ENCODE measurements around the gene IRS2. TPM values are rescaled to one million over a fixed set of nuclear protein-coding genes. Genes with fewer than 3 reads are reported as not detected.

The IRS2 gene
- total RNA-seq, 2 experiments from 2014 or later: 0.63 to 2.7 TPM

DNA sequence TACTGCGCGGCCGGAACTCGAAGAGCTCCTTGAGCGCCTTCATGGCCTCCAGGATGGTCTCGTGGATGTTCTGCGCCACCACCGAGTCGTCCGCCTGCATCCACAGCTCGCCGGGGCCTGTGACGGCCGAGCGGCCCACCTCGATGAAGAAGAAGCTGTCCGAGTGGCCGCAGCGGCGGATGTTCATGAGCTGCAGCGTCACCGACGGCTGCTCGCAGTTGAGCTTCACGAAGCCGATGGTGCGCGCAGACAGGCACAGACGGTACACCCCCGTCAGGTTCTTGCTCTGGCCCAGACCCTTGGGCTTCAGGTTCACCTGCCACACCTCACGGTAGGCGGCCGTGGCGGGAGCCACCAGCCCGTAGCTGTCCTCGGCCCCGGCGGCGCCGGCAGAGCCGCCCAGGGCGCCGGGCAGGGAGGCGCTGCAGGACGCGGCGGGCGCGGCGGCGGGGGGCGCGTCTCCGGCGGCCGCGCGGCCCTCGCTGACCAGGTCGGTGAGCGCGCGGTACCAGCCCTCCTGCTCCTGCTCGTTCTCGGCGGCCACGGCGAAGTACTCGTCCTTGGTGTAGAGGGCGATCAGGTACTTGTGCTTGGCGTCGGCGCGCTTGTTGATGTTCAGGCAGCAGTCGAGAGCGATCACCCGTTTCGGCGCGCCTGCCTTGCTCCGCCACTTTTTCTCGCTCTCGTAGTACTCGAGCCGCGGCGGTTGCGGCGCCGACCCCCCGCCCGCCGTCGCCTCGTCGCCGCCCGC, 1.1 kb downstream of the IRS2 start:
- H3K27ac ChIP-seq (ENCODE audit: low read depth, low read length, poor library complexity, severe bottlenecking): no peak overlapping the region
- H4K20me1 ChIP-seq (ENCODE audit: insufficient read depth, low read length): no peaks in the 10 kb centered on the region
- CTCF ChIA-PET (ENCODE audit: unreplicated experiment): no interaction called here
- H3K9me2 ChIP-seq (ENCODE audit: insufficient read depth, low read length): no peaks in the 10 kb centered on the region
- H3K4me1 ChIP-seq (ENCODE audit: insufficient read depth, low read length, poor library complexity, severe bottlenecking): no peaks in the 10 kb centered on the region
- POLR2A ChIA-PET: no interaction called here
- DNase-seq (ENCODE audit: low spot score): no peak
- no TSS peak for BruUV-seq (replicated peaks)
- H3K4me2 ChIP-seq (ENCODE audit: low read length): peak overlapping the region; percentile 50; the same call in 1 of the 2 replicates
- H2AFZ ChIP-seq (ENCODE audit: low read length): no peak overlapping the region
- intact Hi-C loops (cut with micrococcal nuclease; ENCODE audit: unreplicated experiment): loop anchor here (10.0 kb wide), 1 partner anchor 651 kb away; no protein-coding TSS in a partner anchor
- H3K79me2 ChIP-seq (ENCODE audit: insufficient read depth, low read depth, low read length): no peaks in the 10 kb centered on the region
- H3K36me3 ChIP-seq (ENCODE audit: insufficient read depth, low read length): no peaks in the 10 kb centered on the region
- H3K4me3 ChIP-seq (ENCODE audit: low read depth, low read length, poor library complexity, severe bottlenecking): peak overlapping the region; percentile 55
- TF ChIP-seq EZH2phosphoT487 (IDR thresholded peaks at IDR 0.05; ENCODE audit: borderline replicate concordance, low read depth, low read length): no peak
- TF ChIP-seq, protein P1, sequence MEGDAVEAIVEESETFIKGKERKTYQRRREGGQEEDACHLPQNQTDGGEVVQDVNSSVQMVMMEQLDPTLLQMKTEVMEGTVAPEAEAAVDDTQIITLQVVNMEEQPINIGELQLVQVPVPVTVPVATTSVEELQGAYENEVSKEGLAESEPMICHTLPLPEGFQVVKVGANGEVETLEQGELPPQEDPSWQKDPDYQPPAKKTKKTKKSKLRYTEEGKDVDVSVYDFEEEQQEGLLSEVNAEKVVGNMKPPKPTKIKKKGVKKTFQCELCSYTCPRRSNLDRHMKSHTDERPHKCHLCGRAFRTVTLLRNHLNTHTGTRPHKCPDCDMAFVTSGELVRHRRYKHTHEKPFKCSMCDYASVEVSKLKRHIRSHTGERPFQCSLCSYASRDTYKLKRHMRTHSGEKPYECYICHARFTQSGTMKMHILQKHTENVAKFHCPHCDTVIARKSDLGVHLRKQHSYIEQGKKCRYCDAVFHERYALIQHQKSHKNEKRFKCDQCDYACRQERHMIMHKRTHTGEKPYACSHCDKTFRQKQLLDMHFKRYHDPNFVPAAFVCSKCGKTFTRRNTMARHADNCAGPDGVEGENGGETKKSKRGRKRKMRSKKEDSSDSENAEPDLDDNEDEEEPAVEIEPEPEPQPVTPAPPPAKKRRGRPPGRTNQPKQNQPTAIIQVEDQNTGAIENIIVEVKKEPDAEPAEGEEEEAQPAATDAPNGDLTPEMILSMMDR (conservative IDR thresholded peaks at IDR 0.05; ENCODE audit: low read length): no peak
- H3K9me3 ChIP-seq (ENCODE audit: low read length): no peaks in the 10 kb centered on the region

DNA sequence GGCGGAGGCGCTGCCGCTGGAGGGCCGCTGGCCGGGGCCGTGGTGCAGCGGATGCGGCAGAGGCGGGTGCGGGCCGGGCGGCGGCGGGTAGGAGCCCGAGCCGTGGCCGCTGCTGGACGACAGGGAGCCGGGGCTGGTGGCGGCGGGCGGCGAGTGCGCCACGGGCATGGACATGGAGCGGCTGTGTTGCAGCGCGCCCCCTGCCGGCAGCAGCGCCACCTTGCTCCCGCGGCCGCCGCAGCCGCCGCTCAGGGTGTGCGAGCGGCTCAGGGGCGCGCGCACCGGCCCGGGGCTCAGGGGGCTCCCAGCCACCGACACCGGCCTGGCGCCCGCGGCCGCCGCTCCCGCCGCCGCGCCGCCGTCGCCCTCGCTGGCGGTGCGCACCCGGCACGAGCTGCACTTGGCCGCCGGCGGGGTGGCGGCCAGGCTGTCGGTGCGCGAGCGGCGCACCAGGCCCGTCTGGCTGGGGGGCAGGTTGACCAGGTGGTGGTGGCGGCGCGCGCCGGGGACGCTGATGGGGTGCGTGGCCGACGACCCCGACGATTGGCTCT, 1.7 kb downstream of the IRS2 start:
- TF ChIP-seq, protein P1 (conservative IDR thresholded peaks at IDR 0.05; ENCODE audit: low read length): no peak
- no peak for TF ChIP-seq EZH2phosphoT487 (IDR thresholded peaks at IDR 0.05; ENCODE audit: borderline replicate concordance, low read depth, low read length)
- Histone ChIP-seq H3K9me3 (ENCODE audit: low read length) (no peaks in the 10 kb centered on the region), H3K27ac (ENCODE audit: low read depth, low read length, poor library complexity, severe bottlenecking) (no peak overlapping the region), H3K9me2 (ENCODE audit: insufficient read depth, low read length) (no peaks in the 10 kb centered on the region), H3K79me2 (ENCODE audit: insufficient read depth, low read depth, low read length) (no peaks in the 10 kb centered on the region), H3K4me3 (ENCODE audit: low read depth, low read length, poor library complexity, severe bottlenecking) (no peak overlapping the region), H2AFZ (ENCODE audit: low read length) (no peak overlapping the region), H3K36me3 (ENCODE audit: insufficient read depth, low read length) (no peaks in the 10 kb centered on the region), H4K20me1 (ENCODE audit: insufficient read depth, low read length) (no peaks in the 10 kb centered on the region), H3K4me2 (ENCODE audit: low read length) (no peak overlapping the region), H3K4me1 (ENCODE audit: insufficient read depth, low read length, poor library complexity, severe bottlenecking) (peaks cover under 1% of the 10 kb centered on the region)
- no TSS peak for BruUV-seq (replicated peaks)
- intact Hi-C loops (cut with micrococcal nuclease; ENCODE audit: unreplicated experiment): loop anchor here (10.0 kb wide), 1 partner anchor 650 kb away; no protein-coding TSS in a partner anchor
- ChIA-PET CTCF (ENCODE audit: unreplicated experiment) (no interaction called here), POLR2A (no interaction called here)
- no peak for DNase-seq (ENCODE audit: low spot score)

All from OCI-LY7 (cell line).